Measurements from ENCODE around the gene DOCK1.

The DOCK1 gene

DNA sequence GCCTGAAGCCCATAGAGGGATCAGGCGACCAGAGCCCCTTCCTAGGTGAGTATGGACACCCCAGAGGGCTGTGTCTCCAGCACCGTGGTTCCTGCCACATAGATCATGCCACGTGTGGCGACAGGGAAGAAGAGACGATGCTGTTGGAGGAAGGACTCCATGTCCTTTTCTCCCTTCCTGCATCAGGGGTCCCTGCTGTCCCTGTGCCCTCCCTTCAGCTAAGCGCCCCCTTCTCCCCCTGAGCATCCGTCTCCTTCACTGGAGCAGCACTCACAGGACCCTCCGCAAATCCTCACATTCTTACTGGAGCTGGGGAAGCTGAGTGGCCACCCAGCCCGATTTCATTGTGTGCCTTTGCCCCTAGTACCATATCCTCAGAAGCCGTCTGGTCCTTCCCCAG lies 558.3 kb downstream of the DOCK1 start:
- Histone ChIP-seq H3K27me3 (ENCODE audit: insufficient read depth, poor library complexity, severe bottlenecking) (no peaks in the 10 kb centered on the region), H3K36me3 (ENCODE audit: low read depth) (no peaks in the 10 kb centered on the region), H3K27ac (ENCODE audit: poor library complexity, severe bottlenecking) (no peak overlapping the region), H3K4me3 (ENCODE audit: severe bottlenecking) (no peak overlapping the region), H3K4me1 (ENCODE audit: insufficient read depth, poor library complexity, severe bottlenecking) (no peaks in the 10 kb centered on the region), H3K9me3 (ENCODE audit: severe bottlenecking) (no peaks in the 10 kb centered on the region)
- no peak for ATAC-seq (ENCODE audit: low read depth)
- DNase-seq (ENCODE audit: low spot score), result no peak
- TF ChIP-seq, protein P1, sequence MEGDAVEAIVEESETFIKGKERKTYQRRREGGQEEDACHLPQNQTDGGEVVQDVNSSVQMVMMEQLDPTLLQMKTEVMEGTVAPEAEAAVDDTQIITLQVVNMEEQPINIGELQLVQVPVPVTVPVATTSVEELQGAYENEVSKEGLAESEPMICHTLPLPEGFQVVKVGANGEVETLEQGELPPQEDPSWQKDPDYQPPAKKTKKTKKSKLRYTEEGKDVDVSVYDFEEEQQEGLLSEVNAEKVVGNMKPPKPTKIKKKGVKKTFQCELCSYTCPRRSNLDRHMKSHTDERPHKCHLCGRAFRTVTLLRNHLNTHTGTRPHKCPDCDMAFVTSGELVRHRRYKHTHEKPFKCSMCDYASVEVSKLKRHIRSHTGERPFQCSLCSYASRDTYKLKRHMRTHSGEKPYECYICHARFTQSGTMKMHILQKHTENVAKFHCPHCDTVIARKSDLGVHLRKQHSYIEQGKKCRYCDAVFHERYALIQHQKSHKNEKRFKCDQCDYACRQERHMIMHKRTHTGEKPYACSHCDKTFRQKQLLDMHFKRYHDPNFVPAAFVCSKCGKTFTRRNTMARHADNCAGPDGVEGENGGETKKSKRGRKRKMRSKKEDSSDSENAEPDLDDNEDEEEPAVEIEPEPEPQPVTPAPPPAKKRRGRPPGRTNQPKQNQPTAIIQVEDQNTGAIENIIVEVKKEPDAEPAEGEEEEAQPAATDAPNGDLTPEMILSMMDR (IDR thresholded peaks at IDR 0.05; ENCODE audit: poor library complexity, severe bottlenecking), result no peak

DNA sequence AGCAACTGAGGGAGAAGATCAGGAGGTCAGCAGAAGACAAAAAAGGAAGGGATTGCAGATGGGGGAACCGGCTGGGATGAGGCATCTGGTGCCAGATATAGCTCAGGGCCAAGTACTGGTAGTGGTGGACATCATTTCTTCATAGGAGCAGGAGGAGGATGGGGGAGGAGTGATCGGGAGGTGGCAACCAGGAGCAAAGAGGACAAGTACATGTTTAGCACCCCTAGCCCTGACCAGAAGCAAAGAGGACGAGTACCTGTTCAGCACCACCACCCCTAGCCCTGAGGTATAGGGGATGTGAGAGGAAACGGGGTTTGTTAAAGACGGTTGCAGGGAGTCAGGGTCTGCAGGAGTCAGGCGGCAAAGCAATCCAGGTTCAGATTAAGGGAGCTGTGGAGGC lies 559.3 kb downstream of the DOCK1 start:
- TF ChIP-seq, protein P1 (IDR thresholded peaks at IDR 0.05; ENCODE audit: poor library complexity, severe bottlenecking), result no peak
- no peaks in the 10 kb centered on the region for H3K27me3 ChIP-seq (ENCODE audit: insufficient read depth, poor library complexity, severe bottlenecking)
- H3K36me3 ChIP-seq (ENCODE audit: low read depth), result no peaks in the 10 kb centered on the region
- no peaks in the 10 kb centered on the region for H3K4me1 ChIP-seq (ENCODE audit: insufficient read depth, poor library complexity, severe bottlenecking)
- no peak for ATAC-seq (ENCODE audit: low read depth)
- no peak overlapping the region for H3K4me3 ChIP-seq (ENCODE audit: severe bottlenecking)
- no peak overlapping the region for H3K27ac ChIP-seq (ENCODE audit: poor library complexity, severe bottlenecking)
- no peak for DNase-seq (ENCODE audit: low spot score)
- no peaks in the 10 kb centered on the region for H3K9me3 ChIP-seq (ENCODE audit: severe bottlenecking)

DNA sequence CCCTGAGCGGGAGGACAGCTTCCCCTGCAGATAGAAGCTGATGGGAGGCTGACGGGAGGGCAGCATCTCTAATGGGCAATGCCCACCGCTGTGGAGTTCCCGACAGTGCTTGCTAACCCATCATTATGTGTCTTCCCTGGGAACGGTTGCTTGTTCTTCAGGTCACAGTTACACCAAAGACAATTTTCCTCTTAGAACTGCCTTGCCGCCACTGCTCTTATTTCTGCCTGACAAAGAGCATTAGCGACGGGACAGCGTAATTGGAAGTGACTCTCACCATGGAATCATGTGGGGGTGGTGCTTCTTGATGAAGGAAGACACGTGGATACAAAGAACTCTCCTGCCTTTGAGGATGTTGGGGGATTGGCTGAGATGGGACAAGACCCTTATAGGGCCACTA lies 562.6 kb downstream of the DOCK1 start:
- Histone ChIP-seq H3K9me3 (ENCODE audit: severe bottlenecking) (no peaks in the 10 kb centered on the region), H3K27ac (ENCODE audit: poor library complexity, severe bottlenecking) (no peak overlapping the region), H3K36me3 (ENCODE audit: low read depth) (no peaks in the 10 kb centered on the region), H3K4me1 (ENCODE audit: insufficient read depth, poor library complexity, severe bottlenecking) (no peaks in the 10 kb centered on the region), H3K4me3 (ENCODE audit: severe bottlenecking) (no peak overlapping the region), H3K27me3 (ENCODE audit: insufficient read depth, poor library complexity, severe bottlenecking) (no peaks in the 10 kb centered on the region)
- no peak for ATAC-seq (ENCODE audit: low read depth)
- TF ChIP-seq, protein P1 (IDR thresholded peaks at IDR 0.05; ENCODE audit: poor library complexity, severe bottlenecking), result no peak
- no peak for DNase-seq (ENCODE audit: low spot score)

DNA sequence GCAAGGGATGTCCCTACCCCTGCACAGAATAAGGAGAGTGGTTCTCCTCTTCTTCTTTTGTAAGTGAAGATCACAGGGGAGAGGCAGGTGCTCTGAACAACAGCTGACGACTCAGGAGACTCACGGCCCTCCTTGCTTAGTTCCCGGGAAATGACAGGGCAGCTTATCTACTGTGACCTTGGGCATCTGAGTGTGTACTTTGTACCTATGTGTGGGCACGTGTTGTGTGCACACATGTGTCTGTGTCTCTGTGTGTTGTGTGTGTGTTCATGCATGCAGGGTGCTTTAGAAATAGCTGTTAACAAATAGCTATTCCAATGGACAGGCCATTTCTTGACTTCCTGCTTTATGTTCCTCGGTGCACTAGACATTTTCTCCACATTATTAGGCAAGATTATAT lies 563.4 kb downstream of the DOCK1 start:
- no peaks in the 10 kb centered on the region for H3K4me1 ChIP-seq (ENCODE audit: insufficient read depth, poor library complexity, severe bottlenecking)
- no peak for ATAC-seq (ENCODE audit: low read depth)
- DNase-seq (ENCODE audit: low spot score), result no peak
- no peaks in the 10 kb centered on the region for H3K27me3 ChIP-seq (ENCODE audit: insufficient read depth, poor library complexity, severe bottlenecking)
- TF ChIP-seq, protein P1 (IDR thresholded peaks at IDR 0.05; ENCODE audit: poor library complexity, severe bottlenecking), result no peak
- H3K4me3 ChIP-seq (ENCODE audit: severe bottlenecking), result no peak overlapping the region
- no peaks in the 10 kb centered on the region for H3K9me3 ChIP-seq (ENCODE audit: severe bottlenecking)
- no peak overlapping the region for H3K27ac ChIP-seq (ENCODE audit: poor library complexity, severe bottlenecking)
- no peaks in the 10 kb centered on the region for H3K36me3 ChIP-seq (ENCODE audit: low read depth)

DNA sequence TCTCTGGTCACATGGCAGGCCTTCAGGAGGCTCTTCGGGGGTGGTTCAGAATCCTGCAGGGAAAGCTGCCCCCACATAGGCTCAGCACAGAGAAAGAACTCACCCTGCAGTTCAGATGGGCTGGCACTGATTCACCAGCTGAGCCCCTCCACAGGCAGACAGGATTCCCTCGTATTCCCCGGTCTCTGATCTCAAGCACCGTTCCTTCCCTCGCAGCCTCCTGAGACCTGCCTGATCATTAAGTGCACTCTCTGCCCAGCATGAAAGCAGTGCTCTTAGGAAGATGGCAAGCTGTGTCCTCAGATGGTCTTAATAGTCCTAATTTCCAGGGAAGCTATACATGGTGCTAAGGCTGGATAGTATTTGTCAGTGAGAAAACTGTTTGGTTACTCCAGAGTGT lies 565.7 kb downstream of the DOCK1 start:
- ATAC-seq (ENCODE audit: low read depth), result no peak

More for the DNA sequence above, 565.7 kb downstream of the DOCK1 start:
- Histone ChIP-seq H3K36me3 (ENCODE audit: low read depth) (no peaks in the 10 kb centered on the region), H3K4me3 (ENCODE audit: severe bottlenecking) (no peak overlapping the region), H3K4me1 (ENCODE audit: insufficient read depth, poor library complexity, severe bottlenecking) (no peaks in the 10 kb centered on the region), H3K27me3 (ENCODE audit: insufficient read depth, poor library complexity, severe bottlenecking) (peaks cover 6% of the 10 kb centered on the region), H3K27ac (ENCODE audit: poor library complexity, severe bottlenecking) (no peak overlapping the region), H3K9me3 (ENCODE audit: severe bottlenecking) (no peaks in the 10 kb centered on the region)
- no peak for DNase-seq (ENCODE audit: low spot score)
- TF ChIP-seq, protein P1 (IDR thresholded peaks at IDR 0.05; ENCODE audit: poor library complexity, severe bottlenecking), result no peak

Measured in RWPE2 (cell line).